Esophagus mucosa (tissue), 1 donor: Measurements from ENCODE around the gene GBP7. TPM values are rescaled to one million over a fixed set of nuclear protein-coding genes. Genes with fewer than 3 reads are reported as not detected.
"Not testable (repeated sequence)": the region's sequence is repeated elsewhere in the genome, so short reads cannot be mapped to it uniquely, and the experiment has no call there.

ENCODE experiments used
- ATAC-seq: fragments of 200-7000 bp; cut with Tn5 transposase; one replicate; pipeline ENCODE4 v1.9.1; 2020
- total RNA-seq: library from RNA; stranded (reverse); gene quantifications from one replicate; pipeline ENCODE4 v1.2.4, GENCODE V29; 2023
- donor health status: DM: yes; HTN: yes; CAD: no.

GBP7 gene, protein sequence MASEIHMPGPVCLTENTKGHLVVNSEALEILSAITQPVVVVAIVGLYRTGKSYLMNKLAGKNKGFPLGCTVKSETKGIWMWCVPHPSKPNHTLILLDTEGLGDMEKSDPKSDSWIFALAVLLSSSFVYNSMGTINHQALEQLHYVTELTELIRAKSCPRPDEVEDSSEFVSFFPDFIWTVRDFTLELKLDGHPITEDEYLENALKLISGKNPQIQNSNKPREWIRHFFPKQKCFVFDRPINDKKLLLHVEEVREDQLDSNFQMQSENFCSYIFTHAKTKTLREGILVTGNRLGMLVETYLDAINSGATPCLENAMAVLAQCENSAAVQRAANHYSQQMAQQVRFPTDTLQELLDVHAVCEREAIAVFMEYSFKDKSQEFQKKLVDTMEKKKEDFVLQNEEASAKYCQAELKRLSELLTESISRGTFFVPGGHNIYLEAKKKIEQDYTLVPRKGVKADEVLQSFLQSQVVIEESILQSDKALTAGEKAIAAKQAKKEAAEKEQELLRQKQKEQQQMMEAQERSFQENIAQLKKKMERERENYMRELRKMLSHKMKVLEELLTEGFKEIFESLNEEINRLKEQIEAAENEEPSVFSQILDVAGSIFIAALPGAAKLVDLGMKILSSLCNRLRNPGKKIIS
- not detected for total RNA-seq

DNA sequence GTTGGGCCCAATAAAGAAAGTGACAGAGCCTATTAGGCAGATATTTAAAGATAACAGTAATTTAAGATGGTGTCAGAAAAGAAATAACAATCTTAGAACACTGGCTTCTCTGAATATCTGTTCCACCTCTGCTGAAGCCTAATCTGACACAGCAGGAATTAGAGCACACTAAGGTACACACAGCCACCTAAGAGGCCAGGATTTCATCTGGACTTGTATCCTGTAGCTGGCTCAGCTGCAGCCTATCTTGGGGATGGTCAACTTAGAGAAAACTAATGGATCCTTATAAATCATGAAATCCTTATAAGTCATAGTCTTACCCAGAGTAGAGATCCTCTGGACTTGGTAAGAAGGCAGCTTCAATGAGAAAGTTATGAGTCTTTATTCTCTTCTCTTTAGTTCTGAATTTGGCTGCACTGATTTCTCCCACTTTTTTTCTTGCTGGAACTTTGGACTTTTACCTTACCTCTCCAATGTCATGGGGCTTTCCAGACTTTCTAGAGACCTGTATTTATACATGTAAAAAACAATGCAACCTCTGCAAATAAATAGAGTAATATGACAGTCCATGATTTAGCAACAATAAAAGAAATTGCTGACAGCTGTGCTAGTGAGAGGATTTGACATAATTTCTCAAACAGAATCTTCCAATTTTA is at the start of gene GBP7:
Gene GBP7 (minus strand): TSS at position 403 of the 656 bp plus-strand sequence. CDS start 4,068 bp downstream, outside the sequence.
- no peak for ATAC-seq

DNA sequence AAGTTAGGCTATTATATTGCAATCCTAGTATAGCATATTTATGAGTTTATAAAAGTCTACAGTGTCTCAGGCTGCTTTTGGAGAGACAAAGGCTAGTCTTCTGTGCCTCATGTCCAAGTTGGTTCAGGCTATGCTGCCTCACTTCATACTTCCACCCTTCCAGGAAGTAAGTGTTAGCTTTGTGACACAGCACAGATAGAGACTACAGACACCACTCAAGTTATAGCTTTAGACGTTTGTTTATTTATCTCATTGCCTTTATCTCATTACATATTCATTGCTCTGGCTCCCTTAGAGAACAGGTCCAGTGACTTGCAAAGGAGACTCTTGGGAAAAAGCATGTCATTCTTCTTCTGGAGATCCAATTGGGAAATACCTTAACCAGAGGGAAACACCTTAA is 45.5 kb upstream of the GBP7 start:
- peak; percentile 51 for ATAC-seq

DNA sequence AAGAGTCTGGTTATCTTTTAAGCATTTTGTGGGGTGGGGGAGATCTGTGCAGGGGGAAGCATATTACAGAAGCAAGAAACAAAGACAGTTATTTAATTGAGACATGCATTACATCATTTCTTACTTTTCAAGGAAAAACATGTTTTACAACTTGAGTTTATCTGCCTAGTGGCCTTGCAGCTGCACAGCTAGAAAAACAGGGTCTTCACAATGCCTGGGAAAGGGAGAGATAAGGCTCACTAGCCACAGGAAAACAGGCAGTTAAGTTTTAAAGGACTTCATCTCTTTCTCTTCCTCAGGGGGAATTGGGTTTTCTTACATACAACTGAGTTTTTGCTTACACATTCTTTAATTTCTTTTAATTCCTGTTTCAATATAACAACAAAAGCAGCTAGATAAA is 44.0 kb upstream of the GBP7 start:
- ATAC-seq: not testable (repeated sequence)

DNA sequence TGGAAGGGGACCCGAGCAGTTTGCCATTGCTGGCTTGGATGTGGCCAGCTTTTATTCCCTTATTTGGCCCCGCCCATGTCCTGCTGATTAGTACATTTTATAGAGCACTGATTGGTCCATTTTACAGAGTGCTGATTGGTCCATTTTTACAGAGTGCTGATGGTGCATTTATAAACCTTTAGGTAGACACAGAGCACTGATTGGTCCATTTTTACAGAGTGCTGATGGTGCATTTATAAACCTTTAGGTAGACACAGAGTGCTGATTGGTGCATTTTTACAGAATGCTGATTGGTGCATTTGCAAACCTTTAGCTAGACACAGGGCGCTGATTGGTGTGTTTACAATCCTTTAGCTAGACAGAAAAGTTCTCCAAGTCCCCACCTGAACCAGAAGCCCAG is 43.1 kb upstream of the GBP7 start:
- ATAC-seq: not testable (repeated sequence)

DNA sequence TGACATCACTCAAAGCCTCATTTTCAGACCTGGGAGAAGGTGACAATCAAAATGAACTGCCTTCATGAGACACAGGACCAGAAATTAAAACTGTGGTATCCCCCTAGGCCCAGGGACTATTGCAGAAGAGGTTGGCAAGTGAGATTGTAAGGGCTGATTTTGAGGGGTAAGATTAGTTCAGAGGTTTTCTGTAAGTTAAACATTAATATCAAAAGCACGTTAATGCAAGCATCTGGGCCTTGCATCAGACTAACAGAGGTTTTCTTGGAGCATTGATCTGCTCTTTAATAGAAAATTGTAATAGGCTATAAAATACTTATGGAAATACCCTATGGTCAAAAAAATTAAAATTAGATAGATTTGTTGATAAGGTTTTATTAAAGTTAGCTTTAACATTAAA is 37.5 kb upstream of the GBP7 start:
- no peak for ATAC-seq

DNA sequence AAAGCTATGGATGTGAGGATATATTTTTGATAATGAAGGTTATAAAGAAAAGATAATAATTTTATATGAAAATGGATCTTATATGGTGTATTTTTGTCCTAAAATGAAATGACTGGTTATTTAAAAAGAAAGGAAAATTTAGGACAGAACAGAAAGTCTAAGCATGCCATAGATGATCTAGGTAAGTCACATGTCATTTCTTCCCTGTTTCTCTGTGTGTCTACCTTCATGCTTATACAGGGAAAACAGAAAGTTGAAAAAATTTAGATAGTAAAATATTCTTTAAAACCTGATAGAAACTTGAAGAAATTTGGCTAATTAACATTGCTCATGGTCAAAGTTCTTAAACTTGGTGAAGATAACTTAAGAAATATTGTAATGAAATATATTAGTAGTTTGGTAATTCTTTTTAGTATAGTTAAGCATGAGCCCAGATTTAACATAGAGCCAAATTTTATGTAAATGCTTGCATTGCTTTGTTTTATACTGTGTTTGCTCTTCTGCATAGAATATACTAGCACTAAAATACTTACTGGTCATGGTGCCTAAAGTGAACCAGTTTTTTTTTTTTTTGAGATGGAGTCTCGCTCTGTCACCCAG is 35.3 kb upstream of the GBP7 start:
- ATAC-seq: no peak

DNA sequence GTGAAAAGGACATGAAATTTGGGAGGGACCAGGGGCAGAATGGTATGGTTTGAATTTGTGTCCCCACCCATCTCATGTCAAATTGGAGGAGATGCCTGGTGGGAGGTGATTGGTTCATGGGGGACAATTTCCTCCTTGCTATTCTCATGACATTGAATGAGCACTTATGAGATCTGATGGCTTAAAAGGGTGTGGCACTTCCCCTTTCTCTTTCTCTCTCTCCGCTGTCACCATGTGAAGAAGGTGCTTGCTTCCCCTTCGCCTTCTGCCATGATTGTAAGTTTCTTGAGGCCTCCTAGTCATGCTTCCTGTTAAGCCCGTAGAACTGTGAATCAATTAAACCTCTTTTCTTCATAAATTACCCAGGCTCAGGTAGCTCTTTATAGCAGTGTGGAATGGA is 30.6 kb upstream of the GBP7 start:
- no peak for ATAC-seq

DNA sequence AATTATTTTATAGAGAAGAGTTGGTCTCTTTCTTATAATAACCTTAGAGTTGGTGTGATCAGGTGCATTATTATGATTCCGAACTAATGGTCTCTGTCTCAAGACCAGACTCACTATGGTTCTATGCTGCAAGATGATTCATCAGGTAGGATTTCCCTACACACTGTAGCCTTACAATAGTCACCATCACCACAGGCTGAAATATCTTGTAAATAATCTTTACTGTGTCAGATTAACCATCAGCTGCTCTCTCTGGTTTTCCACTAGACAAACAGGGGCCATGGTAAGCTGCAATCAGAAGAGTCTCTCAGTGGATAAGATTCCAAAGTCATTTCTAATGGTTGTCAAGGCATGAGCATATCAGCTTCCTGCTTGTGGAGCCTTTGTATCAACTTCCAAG is 27.4 kb upstream of the GBP7 start:
- no peak for ATAC-seq

DNA sequence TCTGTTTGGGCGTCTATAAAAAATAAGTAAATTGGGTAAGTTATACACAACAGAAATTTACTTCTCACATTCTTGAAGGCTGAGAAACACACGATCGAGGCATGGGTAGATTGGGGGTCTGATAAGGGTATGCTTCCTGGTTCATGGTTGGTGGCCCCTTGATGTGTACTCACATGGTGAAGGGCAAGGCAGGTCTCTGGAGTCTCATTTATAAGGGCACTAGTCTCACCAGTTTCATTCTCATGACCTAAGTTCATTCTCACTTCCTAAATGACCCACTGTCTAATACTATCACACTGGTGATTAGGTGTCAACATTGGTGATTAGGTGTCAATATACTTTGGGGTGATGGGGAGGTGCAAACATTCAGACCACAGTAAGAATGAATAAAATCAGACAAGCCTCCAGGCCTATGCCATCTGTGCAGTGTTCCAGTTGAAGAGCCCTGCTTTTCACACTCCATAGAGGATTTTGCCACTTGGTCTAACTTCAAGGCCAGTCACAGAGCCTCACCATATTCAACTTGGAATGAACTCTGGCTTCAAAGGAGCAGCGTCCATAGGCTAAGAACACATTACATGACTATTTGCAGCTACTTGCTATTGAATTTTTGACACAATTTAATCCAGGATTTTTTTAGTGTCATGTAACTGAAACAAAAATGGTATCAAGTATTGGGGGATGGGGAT is 25.4 kb upstream of the GBP7 start:
- ATAC-seq: no peak

DNA sequence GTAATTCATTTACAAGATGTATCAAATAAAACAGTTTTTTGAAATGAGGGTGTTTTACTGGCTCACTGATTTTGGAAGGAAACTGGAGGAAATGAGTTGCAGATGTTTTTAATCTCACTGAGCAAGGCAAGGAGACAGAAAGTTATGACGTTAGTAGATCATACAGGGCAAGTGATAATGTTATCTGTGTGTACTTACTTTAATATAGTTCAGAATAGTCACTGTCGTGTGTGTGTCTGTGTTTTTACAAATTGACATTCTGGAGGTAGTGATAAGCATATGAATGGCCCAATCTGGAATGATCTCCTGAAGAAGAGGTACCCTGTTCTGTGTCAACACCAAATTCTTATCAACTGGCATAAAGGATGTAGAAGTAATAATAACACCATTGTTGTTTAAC is 24.9 kb upstream of the GBP7 start:
- no peak for ATAC-seq

DNA sequence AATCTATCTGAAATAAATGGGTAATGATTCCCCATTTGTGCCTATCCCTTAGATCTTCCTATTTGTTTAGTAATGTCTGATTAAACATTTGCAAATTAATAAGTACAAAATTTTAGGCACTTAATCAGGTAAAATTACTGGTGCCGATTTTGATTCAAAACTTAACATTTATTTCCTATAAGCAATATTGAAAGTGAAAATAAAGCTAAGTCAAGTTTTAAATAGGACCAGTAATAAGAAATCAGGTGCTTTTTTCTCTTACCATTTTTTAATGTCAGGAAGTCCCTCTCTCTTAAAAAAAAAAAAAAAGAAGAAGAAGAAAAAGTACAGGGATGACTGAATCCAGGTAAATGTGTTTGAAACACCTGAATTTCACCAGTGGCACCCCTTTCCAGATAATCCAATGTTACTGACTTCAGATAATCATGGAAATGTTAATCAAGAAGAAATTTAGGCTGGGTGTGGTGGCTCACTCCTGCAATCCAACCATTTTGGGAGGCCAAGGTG is 23.8 kb upstream of the GBP7 start:
- ATAC-seq: no peak

DNA sequence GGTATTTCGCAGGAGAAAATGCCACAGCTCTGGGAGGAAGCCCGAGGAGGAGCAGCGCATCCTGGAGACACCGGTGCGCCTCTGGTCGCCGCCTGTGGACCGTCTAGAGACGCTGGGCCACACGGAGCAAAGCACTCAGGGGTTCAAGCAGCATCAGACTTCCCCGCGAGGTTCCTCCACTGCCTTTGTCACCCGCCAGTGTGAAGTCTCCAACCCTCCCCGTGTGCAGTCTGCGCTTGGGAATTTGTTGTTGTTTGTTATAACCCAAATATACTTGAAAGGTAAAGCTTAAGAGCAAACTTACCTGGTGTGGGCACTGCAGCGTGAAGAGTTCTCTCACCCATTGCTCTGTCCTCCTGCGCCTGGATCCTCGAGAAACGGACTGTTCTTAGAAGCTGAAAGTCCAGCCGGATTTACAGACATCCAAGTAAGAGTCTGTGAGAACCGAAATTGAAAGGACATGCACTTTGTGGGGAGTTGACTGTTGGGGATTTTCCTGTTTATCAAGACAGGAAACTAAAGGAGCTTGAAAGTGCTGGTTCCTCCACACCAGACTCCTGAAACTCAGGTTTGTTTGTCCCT is 22.8 kb upstream of the GBP7 start, which contains the start of gene GBP4:
Gene GBP4 (minus strand): TSS at position 452 of the 582 bp plus-strand sequence. CDS start 108 bp downstream, at position 344.
- ATAC-seq: peak; percentile 58

DNA sequence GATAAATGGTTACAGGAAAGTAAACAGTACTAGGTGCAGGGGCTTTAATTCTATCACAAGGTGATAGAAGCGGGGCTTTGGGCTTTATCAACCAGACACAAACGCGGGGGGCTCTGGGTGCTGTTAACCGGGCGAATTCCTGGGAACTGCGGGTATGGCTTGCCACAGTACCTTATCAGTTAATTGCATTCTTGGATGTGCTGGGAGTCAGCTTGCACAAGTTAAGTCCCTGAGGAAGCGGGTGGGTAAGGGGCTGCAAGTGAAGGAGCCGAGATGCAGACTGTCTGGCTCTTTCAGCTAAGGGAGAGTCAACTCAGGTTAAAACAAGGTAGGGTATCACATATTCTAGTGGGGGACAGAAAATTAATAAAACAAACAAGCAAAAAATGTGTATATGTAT is 22.3 kb upstream of the GBP7 start:
- no peak for ATAC-seq

DNA sequence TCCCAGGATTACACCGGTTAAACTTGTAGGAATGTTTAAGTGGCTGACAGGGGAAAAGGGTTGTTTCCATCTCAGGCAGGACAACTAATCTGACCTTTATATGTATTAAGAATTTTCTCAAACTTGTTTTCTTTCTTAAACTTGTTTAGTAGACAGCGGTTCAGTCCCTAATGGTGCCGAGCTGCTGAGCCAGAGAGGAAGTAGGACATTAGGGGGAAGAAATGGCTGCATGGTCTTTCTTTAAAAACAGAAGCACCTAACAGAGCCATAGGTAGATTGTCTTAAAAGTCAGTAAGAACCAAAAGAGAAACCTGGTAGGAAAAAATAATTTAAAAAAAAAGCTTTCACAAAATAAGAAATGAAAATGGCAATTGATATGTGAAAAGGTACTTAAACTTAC is 19.7 kb upstream of the GBP7 start:
- no peak for ATAC-seq

DNA sequence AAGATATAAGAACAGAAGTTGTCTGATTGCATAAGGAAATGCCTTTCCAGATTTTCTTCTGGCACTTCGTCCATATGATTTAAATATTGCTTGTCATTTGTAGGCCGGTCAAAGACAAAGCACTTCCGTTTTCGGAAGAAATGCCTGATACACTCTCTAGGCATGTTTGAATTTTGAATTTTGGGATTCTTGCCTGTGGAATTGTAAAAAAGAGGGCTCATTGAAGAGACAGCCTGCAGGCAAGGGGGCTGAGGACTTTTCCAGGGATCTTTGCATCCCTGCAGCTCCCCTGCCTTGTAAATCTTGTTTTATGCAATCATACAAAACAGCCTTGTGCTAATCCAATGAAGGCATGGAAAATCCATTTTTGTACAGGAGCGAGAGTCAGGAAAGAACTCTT is 15.5 kb upstream of the GBP7 start:
- no peak for ATAC-seq

DNA sequence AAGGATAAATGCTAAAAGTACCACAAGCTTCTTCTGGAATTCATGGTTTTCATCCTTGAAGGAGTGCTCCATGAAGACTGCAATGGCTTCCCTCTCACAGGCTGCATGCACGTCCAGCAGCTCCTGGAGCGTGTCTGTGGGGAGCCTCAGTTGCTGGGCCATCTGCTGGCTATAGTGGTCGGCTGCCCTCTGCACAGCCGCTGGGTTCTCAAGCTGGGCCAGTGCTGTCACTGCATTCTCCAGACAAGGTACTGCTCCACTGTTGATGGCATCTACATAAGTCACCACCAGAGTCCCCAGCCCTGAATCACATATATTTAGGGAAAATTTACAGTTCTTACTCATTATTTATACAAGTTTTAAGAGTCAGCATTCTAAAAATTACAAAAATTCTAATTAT is 14.2 kb upstream of the GBP7 start:
- no peak for ATAC-seq

DNA sequence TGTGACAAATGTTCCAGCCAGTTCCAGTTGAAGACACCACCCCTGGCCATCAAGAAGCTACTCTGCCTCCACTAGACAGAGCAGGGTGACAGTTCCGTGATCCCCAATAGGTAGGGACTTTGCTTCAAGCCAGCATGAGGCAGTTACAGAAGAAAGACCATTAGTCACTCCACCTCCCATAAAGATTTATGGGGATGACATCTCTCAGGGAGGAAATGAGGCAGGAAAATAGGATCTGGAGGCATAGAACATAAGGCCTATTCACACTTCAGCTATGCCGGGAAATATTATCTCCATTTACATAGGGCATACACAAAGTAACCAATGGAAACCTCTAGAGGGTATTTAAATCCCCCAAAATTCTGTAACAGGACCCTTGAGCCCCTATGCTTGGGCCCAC is 3.5 kb upstream of the GBP7 start:
- ATAC-seq: no peak

DNA sequence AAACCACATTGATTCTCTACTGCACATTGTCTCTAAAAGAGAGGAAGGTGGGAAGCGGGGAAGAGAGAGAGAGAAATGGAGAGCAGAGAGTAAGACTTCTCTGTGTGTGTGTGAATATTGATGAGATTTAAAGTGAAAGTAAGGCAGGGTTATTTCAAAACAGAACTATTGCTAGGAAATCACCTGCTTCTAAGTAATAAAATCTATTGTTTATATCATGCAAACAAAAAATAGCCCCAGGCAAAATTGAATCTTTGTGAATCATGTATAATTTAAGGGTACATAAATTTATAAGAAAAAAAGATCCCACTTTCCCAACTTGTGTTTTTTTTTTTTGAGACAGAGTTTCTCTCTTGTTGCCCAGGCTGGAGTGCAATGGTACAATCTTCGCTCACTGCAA is 1.2 kb upstream of the GBP7 start:
- no peak for ATAC-seq

DNA sequence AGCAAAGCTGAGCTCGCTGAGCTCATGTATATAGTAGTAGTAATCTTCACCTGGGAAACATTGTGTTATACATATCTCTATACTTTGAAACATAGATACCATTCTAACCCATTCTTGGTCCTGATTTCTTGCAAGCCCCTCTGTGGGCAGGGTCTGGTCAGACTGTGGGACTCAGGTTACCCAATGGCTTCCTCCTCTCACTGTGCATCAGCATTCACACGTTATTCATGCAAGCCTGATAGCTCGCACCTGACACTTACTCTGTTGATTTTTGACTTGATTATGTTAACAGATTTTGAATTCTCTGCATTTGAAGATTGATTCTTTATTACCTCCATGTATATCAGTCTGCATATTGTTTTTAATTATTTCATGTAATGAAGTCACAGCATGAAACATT is 1.3 kb downstream of the GBP7 start:
- ATAC-seq: no peak

DNA sequence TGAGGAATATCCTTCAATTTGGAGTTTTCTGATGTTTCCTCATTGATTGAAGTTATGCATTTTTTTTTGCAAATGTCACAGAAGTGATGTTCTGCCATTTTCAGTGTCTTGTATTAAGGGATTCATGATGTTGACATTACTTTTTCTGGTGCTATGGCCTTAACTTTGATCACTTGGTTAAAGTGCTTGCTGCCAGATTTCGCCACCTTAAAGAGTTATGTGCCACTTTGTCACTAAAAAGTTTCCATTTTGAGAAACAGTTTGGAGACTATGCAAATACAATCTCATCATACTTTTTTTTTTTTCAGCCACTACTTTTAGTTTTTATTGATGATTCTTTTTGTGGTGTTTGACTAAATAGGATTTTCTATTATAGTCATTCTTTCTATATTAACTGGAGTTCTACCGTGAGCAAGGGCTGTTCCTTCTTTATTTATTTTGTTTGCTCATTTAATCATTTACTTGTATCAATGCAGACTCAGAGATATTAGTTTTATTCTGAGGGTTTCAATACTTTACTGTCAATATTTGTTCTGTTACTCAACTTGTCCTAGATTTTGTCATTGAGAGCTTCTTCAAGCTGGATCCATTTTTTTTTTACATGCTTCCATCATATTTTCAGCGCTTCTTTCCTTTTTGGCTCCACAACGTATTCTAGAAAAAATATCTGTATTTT is 3.2 kb downstream of the GBP7 start:
- ATAC-seq: no peak

DNA sequence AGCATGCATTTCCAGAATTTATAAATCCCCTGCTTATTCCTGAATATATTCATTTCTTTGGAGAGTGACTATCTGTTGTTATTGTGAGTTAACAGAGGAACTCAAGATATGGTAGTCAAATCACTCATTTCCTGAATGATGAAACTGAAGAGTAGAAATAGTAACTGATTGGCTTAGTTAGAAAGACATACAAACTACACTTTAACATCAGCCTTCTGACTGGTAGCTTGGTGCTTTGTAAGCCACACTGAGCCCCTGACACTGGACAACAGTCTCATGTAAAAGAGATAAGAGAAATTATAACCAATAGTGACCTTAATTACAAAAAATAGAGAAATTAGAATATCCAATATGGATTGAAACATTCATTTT is 4.8 kb downstream of the GBP7 start:
- ATAC-seq: no peak
